Heart left ventricle (tissue), 16 donors: ENCODE results near the gene SLX9. TPM values are rescaled to one million over a fixed set of nuclear protein-coding genes. Genes with fewer than 3 reads are reported as not detected.

Experiments
- ATAC-seq, 4 donors: fragments of 200-7000 bp; cut with Tn5 transposase; one replicate each; pipeline ENCODE4 v1.9.1; 2020 to 2022; ENCODE audit warnings: moderate library complexity in 4 of 4, mild to moderate bottlenecking in 3 of 4, moderate number of reproducible peaks in 1 of 4
- DNase-seq, 5 donors: peaks; one replicate each; pipeline ENCODE4 v3.0.0-alpha.2; 2020
- H3K27ac ChIP-seq, 12 donors: fragments of 200-600 bp; sonication (generic) in 4 of 12; one replicate each; pipeline versions ENCODE4 v1.5.0 to v1.8.0; 2016 to 2022; ENCODE audit warnings: mild to moderate bottlenecking in 2 of 12
- H3K27me3 ChIP-seq, 9 donors: fragments of 200-600 bp; sonication (generic) in 2 of 9; one replicate each; pipeline versions ENCODE4 v1.5.1 to v1.8.0; 2016 to 2022; ENCODE audit warnings: mild to moderate bottlenecking in 3 of 9
- H3K36me3 ChIP-seq, 9 donors: fragments of 200-600 bp; sonication (generic) in 2 of 9; one replicate each; pipeline versions ENCODE4 v1.5.0 to v1.8.0; 2018 to 2022; ENCODE audit warnings: mild to moderate bottlenecking in 2 of 9
- H3K4me1 ChIP-seq, 12 donors: fragments of 200-600 bp; sonication (generic) in 4 of 12; one replicate each; pipeline versions ENCODE4 v1.5.0 to v1.8.0; 2016 to 2022; ENCODE audit warnings: mild to moderate bottlenecking in 3 of 12
- H3K4me3 ChIP-seq, 12 donors: fragments of 200-600 bp; sonication (generic) in 4 of 12; one replicate each; pipeline versions ENCODE4 v1.5.0 to v1.8.0; 2017 to 2022; ENCODE audit warnings: mild to moderate bottlenecking in 9 of 12, moderate library complexity in 4 of 12
- H3K9me3 ChIP-seq, 12 donors: fragments of 200-600 bp; sonication (generic) in 4 of 12; one replicate each; pipeline versions ENCODE4 v1.5.0 to v1.8.0; 2016 to 2022; ENCODE audit warnings: mild to moderate bottlenecking in 1 of 12
- POLR2A ChIP-seq, 2 donors: fragments of 450-650 bp; IDR thresholded peaks; one replicate each; pipeline ENCODE4 v1.6.1; 2017; ENCODE audit warnings: antibody characterized with exemption in 2 of 2, mild to moderate bottlenecking in 2 of 2, moderate library complexity in 2 of 2
- WGBS, 4 donors: extraction: QIAGEN DNeasy Blood & Tissue Kit in 2 of 4; methylation state at CpG; one replicate each; pipeline versions ENCODE4 v1.1.5 to v1.1.7; 2013 to 2018; 5-methylcytosine and 5-hydroxymethylcytosine counted together
- intact Hi-C, 10 donors: fragments of 100-400 bp; cut with DNase I; formaldehyde crosslinking; loops; one replicate each; pipeline versions ENCODE4 v1.11.1 to v1.14.2; 2022
- polyA plus RNA-seq, 2 donors: library from polyadenylated mRNA; stranded (reverse); fragments of 200-250 nt; gene quantifications; one replicate each; pipeline ENCODE4 v1.2.3, GENCODE V29; 2013
- total RNA-seq, 9 donors: library from RNA; depleted of rRNA in 2 of 9; stranded (reverse); fragments of >200 nt in 2 of 9; fragmentation: NEBNext Ultra II Directional in 3 of 9; extraction: Animal tissue kit (Norgen Biotek cat#: 25700) in 3 of 9; gene quantifications; one replicate each; pipeline versions ENCODE4 v1.1.0 to v1.2.4, GENCODE V29; 2016 to 2023
- TF ChIP-seq, protein P1 (sequence below), 12 donors: fragments of 200-600 bp; sonication (generic) in 4 of 12; IDR thresholded peaks; one replicate each; pipeline versions ENCODE4 v1.5.0 to v1.8.0; 2018 to 2022; ENCODE audit warnings: antibody characterized with exemption in 12 of 12, mild to moderate bottlenecking in 5 of 12
- donor health status: ischemic (EF 13 %, LVEDD 7.1; RV severe dilation, severe dysfunction).
- donor health status: healthy with polysubstance abuse.
- donor health status: DM: no; HTN: yes; CAD: no.
- donor health status: DM: no; HTN: no; CAD: no.
- donor health status: ischemic (EF 25% LVEDD 6.9; RV normal size, moderate dysfunction).
- donor health status: ischemic (EF 25% LVEDD 5.7; RV mildly dilated, moderate dysfunction).
- donor health status: healthy.
- donor health status: DM: yes; HTN: yes; CAD: no.
- donor health status: ischemic (EF 35%, LVEDD 5.7; RV mildly dilated, moderate dysfunction).
- donor health status: nonischemic (EF 11% LVEDD 7.7; RV severe dilation, severe dysfunction).
- donor health status: DM: yes; HTN: yes; CAD: no.
- donor health status: PGD.
- donor health status: ischemic (EF 29% LVEDD 5.4; RV normal size, mild dysfunction).
- donor health status: nonischemic (EF 23%, LVEDD 6.1; RV moderate dilation, normal function).

SLX9 gene
- total and polyA plus RNA-seq, 11 donors: 38.5 to 77.8 (median 49.1) TPM

DNA sequence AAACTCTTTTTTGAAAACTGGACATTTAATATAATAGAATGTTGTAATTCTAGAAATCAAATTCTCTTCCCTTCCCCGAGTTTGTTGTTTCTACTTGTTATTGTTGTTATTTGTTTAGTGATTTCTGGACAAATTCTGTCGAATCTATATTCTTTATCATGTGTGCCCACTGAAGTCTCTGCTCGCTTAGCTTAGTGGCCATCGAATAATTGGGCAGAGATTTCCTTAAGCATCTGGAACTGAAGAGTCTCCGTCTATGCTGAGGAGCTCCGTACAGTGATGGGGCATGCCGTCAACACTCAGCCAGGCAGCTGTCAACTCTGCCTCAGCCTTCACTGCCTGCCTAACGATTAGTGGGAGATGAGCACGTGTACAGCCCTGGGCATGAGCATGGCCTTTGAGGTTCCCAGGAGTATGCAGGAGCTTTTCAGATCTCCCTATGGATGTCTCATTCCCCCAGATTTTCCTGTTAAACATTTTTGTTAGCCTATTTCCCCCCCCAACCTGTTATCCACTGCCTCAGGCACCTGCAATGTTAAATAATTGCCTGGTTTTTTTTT lies 66.8 kb downstream of the SLX9 start:
- ATAC-seq: no peak

DNA sequence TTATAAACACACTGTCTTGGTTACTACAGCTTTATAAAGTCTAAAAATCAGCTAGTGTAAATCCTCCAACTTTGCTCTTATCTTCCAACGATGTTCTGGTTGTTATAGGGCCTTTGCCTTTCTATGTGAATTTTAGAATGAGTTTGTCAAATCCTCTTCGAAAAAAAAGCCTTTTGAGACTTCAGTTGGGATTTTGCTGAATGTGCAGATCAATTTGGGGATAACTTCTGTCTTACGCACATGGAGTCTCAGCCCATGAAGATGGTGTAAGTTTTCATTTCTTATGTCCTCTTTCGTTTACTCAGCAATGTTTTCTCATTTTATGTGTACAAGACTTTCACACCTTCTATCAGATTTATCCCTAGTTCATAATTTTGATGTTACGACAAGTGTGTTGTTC lies 69.8 kb downstream of the SLX9 start:
- peaks cover 0 to 18% (median 0%) of the 10 kb centered on the region in 12 donors for H3K9me3 ChIP-seq
- peaks cover 0 to 15% (median 8%) of the 10 kb centered on the region in 12 donors for H3K4me1 ChIP-seq
- H3K27ac ChIP-seq: no peak overlapping the region
- intact Hi-C loops: loop anchor here in 1 of 10 donors (10.0 kb wide), 1 partner anchor 65 kb away; the partner anchor contains the start of gene ADARB1
- DNase-seq: no peak
- H3K36me3 ChIP-seq: no peaks in the 10 kb centered on the region
- no peak for ATAC-seq
- H3K27me3 ChIP-seq: no peaks in the 10 kb centered on the region
- TF ChIP-seq, protein P1, sequence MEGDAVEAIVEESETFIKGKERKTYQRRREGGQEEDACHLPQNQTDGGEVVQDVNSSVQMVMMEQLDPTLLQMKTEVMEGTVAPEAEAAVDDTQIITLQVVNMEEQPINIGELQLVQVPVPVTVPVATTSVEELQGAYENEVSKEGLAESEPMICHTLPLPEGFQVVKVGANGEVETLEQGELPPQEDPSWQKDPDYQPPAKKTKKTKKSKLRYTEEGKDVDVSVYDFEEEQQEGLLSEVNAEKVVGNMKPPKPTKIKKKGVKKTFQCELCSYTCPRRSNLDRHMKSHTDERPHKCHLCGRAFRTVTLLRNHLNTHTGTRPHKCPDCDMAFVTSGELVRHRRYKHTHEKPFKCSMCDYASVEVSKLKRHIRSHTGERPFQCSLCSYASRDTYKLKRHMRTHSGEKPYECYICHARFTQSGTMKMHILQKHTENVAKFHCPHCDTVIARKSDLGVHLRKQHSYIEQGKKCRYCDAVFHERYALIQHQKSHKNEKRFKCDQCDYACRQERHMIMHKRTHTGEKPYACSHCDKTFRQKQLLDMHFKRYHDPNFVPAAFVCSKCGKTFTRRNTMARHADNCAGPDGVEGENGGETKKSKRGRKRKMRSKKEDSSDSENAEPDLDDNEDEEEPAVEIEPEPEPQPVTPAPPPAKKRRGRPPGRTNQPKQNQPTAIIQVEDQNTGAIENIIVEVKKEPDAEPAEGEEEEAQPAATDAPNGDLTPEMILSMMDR (IDR thresholded peaks at IDR 0.05): no peak
- TF ChIP-seq POLR2A (IDR thresholded peaks at IDR 0.05): no peak
- WGBS, 4 donors: 91 to 96% (median 93%) methylated on average over 5 of the region's 5 CpGs
- H3K4me3 ChIP-seq: no peak overlapping the region

More for the DNA sequence above, 66.8 kb downstream of the SLX9 start:
- DNase-seq: peak in 2 of 5 donors; percentile 9 to 23
- no peak overlapping the region for H3K27ac ChIP-seq
- peaks cover 0 to 22% (median 0%) of the 10 kb centered on the region in 12 donors for H3K9me3 ChIP-seq
- WGBS, 4 donors: 75 to 81% (median 79%) methylated on average over 9 of the region's 9 CpGs
- no peak for TF ChIP-seq POLR2A (IDR thresholded peaks at IDR 0.05)
- TF ChIP-seq, protein P1 (IDR thresholded peaks at IDR 0.05): no peak
- no peak overlapping the region for H3K4me3 ChIP-seq
- H3K27me3 ChIP-seq: no peaks in the 10 kb centered on the region
- H3K4me1 ChIP-seq: peaks cover 0 to 8% (median 0%) of the 10 kb centered on the region in 12 donors
- no peaks in the 10 kb centered on the region for H3K36me3 ChIP-seq
- intact Hi-C loops: no loop called here

DNA sequence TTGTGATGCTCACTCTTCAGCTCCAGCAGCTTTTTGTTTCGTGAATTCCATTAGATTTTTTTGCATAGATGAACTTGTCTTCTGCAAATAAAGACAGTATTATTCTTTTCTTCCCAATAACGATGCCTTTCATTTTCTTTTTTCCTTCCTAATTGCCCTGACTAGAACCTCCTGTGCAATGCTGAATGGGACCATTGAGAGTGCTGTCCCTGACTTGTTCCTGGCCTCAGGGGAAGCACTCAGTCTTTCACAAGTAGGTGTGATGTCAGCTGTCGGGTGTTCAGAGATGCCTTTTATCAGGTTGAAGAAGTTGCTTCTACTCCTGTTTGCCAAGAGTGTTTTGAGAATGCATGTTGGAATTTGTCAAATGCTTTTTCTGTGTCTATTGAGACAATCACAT lies 70.3 kb downstream of the SLX9 start:
- no peaks in the 10 kb centered on the region for H3K36me3 ChIP-seq
- DNase-seq (no peak), ATAC-seq (no peak)
- H3K9me3 ChIP-seq: peaks cover 0 to 14% (median 0%) of the 10 kb centered on the region in 12 donors
- no peak overlapping the region for H3K4me3 ChIP-seq
- no peak overlapping the region for H3K27ac ChIP-seq
- intact Hi-C loops: loop anchor here in 1 of 10 donors (10.0 kb wide), 1 partner anchor 65 kb away; the partner anchor contains the start of gene ADARB1
- WGBS, 4 donors: 72 to 78% (median 76%) methylated on average over 3 of the region's 3 CpGs
- H3K4me1 ChIP-seq: peaks cover 0 to 15% (median 8%) of the 10 kb centered on the region in 12 donors
- TF ChIP-seq, protein P1 (IDR thresholded peaks at IDR 0.05): no peak
- no peak for TF ChIP-seq POLR2A (IDR thresholded peaks at IDR 0.05)
- H3K27me3 ChIP-seq: no peaks in the 10 kb centered on the region

DNA sequence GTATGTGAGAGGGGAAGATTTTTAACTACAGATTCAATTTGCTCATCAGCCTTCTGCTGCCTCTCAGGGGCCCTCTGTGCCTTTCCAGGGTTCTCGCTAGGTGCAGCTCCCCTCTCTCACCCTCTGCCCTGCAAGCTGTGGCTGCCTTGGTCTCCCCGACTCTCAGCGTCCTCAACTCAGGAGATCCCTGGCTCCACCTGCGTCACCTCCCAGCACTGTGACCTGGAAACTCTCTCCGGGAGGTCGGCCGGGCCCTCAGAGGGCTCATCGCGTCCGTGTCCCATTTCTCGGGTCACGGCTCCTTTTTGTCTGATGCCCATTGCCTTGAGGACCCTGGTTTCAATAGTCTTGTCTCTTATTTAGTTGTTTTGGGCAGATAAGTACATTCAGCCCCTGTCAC lies 71.0 kb downstream of the SLX9 start:
- Histone ChIP-seq H3K9me3 (peaks cover 0 to 6% (median 0%) of the 10 kb centered on the region in 12 donors), H3K4me1 (peaks cover 0 to 15% (median 8%) of the 10 kb centered on the region in 12 donors), H3K27me3 (no peaks in the 10 kb centered on the region), H3K4me3 (no peak overlapping the region), H3K36me3 (no peaks in the 10 kb centered on the region), H3K27ac (no peak overlapping the region)
- WGBS, 4 donors: 96 to 97% (median 96%) methylated on average over 12 of the region's 12 CpGs
- DNase-seq (peak in 1 of 5 donors; percentile 10), ATAC-seq (no peak)
- intact Hi-C loops: loop anchor here in 1 of 10 donors (10.0 kb wide), 1 partner anchor 64 kb away; the partner anchor contains the start of gene ADARB1
- TF ChIP-seq, protein P1 (IDR thresholded peaks at IDR 0.05): no peak
- no peak for TF ChIP-seq POLR2A (IDR thresholded peaks at IDR 0.05)
